Effector CD4-positive, alpha-beta T cell (primary cell): Measurements from ENCODE around the gene SLC30A4.
"Not testable (repeated sequence)": the region's sequence is repeated elsewhere in the genome, so short reads cannot be mapped to it uniquely, and the experiment has no call there.

Source experiments
- DNase-seq: peaks from one replicate; pipeline ENCODE4 v3.0.0-alpha.2; 2020

SLC30A4 gene

GRCh38 chr15:45507143-45507542 lies 15.4 kb downstream of the SLC30A4 start:
- DNase-seq, result not testable (repeated sequence)

- DNase-seq, result no peak
Measured at GRCh38 chr15:45499426-45499825, 23.1 kb downstream of the SLC30A4 start.

- no peak for DNase-seq
Measured at GRCh38 chr15:45498701-45499100, 23.9 kb downstream of the SLC30A4 start.

- no peak for DNase-seq
Measured at GRCh38 chr15:45497261-45497660, 25.3 kb downstream of the SLC30A4 start.

DNA sequence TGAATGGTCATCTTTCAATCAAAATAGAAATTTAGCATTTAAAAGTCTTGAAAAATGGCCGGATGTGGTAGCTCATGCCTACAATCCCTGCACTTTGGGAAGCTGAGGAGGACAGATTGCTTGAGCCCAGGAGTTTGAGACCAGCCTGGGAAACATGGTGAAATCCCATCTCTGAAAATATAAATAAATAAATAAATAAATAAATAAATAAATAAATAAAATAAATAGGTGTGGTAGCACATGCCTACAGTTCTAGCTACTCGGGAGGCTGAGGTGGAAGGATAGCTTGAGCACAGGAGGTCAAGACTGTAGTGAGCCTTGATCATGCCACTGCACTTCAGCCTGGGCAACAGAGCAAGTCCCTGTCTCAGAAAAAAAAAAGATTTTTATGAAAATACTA lies 25.9 kb downstream of the SLC30A4 start:
- no peak for DNase-seq

GRCh38 chr15:45495588-45495987 lies 27.0 kb downstream of the SLC30A4 start:
- no peak for DNase-seq

DNA sequence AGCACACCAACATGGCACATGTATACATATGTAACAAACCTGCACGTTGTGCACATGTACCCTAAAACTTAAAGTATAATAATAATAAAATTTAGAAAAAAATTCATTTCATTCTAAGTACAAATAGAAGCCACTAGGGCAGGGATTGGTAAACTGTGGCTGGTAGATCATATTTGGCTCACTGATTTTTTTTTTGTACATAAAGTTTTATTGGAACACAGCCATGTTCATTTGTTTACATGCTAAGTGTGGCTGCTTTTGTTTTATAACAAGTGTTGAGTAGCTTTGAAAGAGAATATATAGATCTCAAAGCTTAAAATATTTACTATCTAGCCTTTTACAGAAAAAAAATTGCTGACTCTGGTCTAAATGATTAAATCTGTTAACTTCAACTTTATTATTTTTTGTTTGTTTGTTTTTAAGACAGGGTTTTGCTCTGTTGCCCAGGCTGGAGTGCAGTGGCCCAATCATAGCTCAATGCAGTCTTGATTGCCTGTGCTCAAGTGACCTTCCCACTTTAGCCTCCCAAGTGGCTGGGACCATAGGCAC lies 32.8 kb downstream of the SLC30A4 start:
- DNase-seq, result no peak

GRCh38 chr15:45486317-45486716 lies 36.2 kb downstream of the SLC30A4 start:
- DNase-seq, result no peak

DNA sequence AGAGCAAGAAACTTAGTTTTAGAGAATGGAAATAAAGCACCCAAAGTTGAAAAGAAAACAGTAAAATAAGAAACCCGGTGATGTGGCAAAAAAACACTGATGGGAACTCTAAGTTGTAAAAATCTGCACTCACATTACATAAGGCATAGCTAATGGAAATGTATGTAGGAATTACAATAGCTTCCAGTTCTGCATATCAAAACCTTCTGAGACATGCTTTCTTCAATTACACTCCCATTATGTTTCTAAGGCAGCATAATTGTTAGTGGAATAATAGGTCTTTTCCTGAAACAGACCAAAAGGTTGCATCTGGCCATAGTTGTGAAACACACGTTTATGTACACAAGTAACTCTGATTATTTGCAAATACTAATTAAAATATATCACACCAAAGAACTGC lies 41.4 kb downstream of the SLC30A4 start:
- no peak for DNase-seq

- no peak for DNase-seq
Measured at GRCh38 chr15:45476410-45476809, 46.1 kb downstream of the SLC30A4 start.

GRCh38 chr15:45474799-45475198 lies 47.8 kb downstream of the SLC30A4 start:
- DNase-seq, result no peak

DNA sequence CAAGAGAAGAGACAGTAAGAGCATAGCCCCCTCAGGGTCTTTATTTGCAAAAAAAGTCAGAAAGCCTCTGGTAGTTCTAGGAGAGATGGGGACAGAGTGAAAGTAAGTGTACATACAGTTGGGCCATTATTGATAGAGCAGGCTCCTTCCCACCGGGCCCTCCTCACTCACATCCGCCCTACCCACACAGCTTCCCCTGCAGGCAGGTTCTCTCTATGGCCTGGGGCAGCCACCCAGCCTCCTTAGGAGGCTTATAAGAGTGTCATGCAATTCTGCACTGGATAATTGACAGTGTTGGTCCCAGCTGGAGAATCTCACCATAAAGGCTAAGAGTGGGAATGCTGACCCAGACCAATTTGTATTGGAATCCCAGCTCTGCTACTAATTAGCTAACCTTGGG lies 49.5 kb downstream of the SLC30A4 start:
- no peak for DNase-seq

- DNase-seq, result no peak
Measured at GRCh38 chr15:45471151-45471550, 51.4 kb downstream of the SLC30A4 start.

GRCh38 chr15:45469441-45469840 lies 53.1 kb downstream of the SLC30A4 start:
- no peak for DNase-seq

DNA sequence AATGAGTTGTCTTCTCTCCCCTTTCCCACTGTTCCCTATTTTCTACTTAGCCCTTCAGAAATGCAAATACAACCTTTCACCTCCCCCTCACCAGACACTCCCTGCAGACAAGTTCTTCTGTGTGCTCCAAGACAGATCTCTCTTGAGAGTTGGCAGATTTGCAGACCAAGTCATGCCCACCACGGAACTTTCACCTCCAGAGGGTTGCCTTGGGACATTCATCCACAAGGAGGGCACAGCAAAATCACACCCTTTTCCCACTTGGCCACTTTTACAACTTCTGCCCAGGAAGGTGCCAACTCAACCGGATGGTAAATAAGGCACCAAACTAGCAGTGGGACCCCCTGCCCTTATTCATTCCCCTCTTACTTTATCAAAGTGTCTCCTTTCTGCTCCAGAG lies 53.5 kb downstream of the SLC30A4 start:
- no peak for DNase-seq

- DNase-seq, result no peak
Measured at GRCh38 chr15:45468294-45468693, 54.3 kb downstream of the SLC30A4 start.

GRCh38 chr15:45458746-45459403 lies 63.7 kb downstream of the SLC30A4 start:
- peak; percentile 76 for DNase-seq

DNA sequence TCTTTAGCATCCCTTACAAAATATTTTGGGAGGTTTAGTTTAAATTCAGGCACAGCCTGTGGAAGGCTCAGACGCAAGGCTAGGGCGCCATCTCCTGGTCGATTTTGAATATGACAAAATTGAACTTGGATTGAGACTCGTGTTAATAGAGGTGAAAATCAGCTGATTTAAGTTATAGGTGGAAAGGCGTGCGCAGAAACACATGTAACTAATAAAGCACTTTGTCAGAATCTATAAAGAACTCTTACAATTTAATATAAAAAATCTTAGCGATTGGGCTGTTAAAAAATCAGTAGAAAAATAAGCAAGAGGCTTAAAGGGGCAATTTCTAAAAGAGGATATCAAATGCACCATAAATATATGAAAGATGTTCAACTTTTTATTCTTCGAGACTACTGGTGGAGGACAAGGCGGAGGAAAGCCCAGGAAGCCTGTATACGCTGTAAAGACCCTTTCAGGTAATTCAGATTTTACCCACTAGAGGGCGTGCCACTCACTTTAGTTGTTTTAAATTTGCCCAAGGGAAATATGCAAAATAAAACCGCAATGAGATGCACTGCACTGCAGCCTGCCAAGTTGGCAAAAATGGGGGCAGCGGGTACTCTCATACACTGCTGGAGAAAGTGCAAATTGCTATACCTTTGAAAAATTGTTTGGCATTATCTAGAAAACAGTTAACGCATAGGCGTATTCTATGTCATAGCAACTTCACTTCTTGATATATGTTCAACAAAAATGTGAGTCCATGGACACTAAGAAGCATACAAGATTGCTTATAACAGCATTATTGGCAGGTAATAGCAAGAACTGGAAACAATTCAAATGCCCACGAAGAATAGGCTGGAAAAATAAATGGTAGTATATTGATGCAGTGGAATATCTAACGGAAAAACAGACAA lies 64.7 kb downstream of the SLC30A4 start:
- peak; percentile 79 for DNase-seq

DNA sequence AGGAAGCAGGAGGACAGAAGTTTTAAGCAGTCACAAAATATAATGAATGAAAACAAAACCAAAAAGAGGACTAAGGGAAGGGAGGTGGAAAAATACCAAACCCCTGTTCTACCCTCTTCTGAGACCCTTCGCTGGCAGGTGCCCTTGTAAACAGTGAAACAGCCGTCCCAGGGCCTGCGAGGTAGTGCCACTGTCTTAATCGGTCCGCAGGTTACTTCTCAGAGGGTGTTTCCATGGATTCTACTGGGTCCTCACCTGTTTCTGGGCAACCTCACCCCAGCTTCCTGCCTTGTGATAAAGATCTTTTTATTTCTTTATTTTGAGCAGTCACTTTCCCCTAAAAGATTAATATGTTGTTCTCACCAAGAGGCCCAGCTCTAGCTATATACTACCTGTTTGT lies 65.3 kb downstream of the SLC30A4 start:
- no peak for DNase-seq

DNA sequence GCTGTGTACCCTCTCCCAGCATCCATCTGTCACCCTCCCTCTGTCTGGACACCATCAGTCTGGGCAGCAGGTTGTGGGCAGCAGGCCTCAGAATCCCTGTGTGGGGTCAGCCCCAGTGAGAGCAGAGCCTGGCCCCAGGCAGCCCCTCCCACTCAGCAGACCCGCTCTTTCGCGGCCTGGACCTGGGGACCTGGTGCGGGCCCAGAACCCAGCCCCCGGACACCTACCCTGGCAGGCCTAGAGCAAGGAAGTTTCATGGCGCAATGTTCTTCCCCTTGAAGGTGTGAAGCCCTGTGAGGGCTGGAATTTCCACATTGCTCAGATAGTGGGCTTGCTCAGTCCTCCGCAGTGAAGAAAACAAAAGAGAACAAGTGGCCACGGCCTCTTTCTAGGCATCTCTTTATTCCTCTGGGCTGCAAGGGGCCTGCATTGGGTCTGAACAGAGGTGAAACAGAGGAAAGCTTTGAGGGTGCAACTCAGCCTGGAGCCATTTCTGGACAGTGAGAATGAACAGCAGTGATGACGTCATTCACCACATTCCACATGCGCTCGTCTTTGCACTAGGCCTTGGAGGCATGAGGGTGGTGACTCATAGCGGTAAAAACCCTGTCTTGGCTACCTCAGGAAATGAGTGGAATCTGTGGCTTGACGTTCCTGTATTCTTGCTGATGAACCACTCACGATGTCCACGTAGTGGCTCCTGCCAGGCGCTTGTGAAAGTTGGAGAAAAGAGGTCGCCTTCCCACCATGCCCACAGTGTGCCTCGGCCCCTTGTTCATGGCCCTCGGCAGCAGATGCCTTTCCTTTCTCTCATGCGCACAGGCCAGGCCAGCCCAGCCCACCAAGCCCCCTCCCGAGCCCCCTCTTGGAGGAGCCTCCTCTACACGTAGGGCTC lies 66.1 kb downstream of the SLC30A4 start:
- DNase-seq, result peak; percentile 68

- DNase-seq, result peak; percentile 64
Measured at GRCh38 chr15:45454814-45455213, 67.7 kb downstream of the SLC30A4 start.

DNA sequence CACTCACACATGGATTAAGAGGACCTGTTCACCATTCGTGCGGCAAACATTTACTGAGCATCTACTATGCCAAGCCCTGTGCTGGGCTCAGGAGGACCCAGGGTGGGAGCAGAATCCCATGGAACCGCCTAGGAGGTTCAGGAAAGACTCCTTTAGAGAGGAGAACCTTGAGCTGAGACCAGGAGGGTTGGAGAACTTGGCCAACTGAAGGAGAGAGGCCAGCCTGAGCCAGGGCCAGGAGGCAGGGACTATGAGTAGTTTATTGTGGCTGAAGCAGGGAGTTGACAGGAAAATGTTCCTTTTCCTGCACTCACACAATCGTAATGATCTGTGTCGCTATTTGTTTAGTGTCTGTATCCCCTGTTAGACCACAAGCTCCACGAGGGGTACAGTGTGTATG lies 71.3 kb downstream of the SLC30A4 start:
- no peak for DNase-seq
